Psoas muscle (tissue), 8 donors: ENCODE measurements around the gene RIMBP2. TPM values are rescaled to one million over a fixed set of nuclear protein-coding genes. Genes with fewer than 3 reads are reported as not detected.

Experiments used
- ATAC-seq, 4 donors: fragments of 200-7000 bp; cut with Tn5 transposase; one replicate each; pipeline ENCODE4 v1.9.1; 2020; ENCODE audit warnings: moderate library complexity in 3 of 4, mild to moderate bottlenecking in 2 of 4
- DNase-seq, 2 donors: peaks; one replicate each; pipeline ENCODE4 v3.0.0-alpha.2; 2020
- H3K27ac ChIP-seq: fragments of 200-600 bp; one replicate; pipeline ENCODE4 v1.8.0; 2022
- H3K27me3 ChIP-seq, 3 donors: fragments of 200-600 bp in 1 of 3; one replicate each; pipeline versions ENCODE4 v1.6.1 to v1.8.0; 2013 to 2022; ENCODE audit warnings: low read length in 2 of 3, mild to moderate bottlenecking in 2 of 3, moderate library complexity in 1 of 3; ENCODE audit not compliant: insufficient read depth in 3 of 3
- H3K36me3 ChIP-seq, 2 donors: fragments of 200-600 bp in 1 of 2; one replicate each; pipeline versions ENCODE4 v1.6.1 to v1.8.0; 2013 to 2022; ENCODE audit warnings: low read depth in 1 of 2, mild to moderate bottlenecking in 1 of 2, moderate library complexity in 1 of 2; ENCODE audit not compliant: insufficient read depth in 1 of 2
- H3K4me1 ChIP-seq: fragments of 200-600 bp; one replicate; pipeline ENCODE4 v1.8.0; 2022
- H3K4me3 ChIP-seq: fragments of 200-600 bp; one replicate; pipeline ENCODE4 v1.8.0; 2022; ENCODE audit warnings: mild to moderate bottlenecking
- H3K9me3 ChIP-seq: fragments of 200-600 bp; one replicate; pipeline ENCODE4 v1.8.0; 2022
- CTCF ChIP-seq: fragments of 200-600 bp; IDR thresholded peaks from one replicate; pipeline ENCODE4 v1.8.0; 2022; ENCODE audit warnings: antibody characterized with exemption
- WGBS, 3 donors: extraction: QIAGEN DNeasy Blood & Tissue Kit; methylation state at CpG; one replicate each; pipeline versions ENCODE4 v1.1.6 to v1.1.7; 2013; 5-methylcytosine and 5-hydroxymethylcytosine counted together
- intact Hi-C, 2 donors: fragments of 100-400 bp; cut with DNase I; formaldehyde crosslinking; loops; one replicate each; pipeline versions ENCODE4 v1.11.0 to v1.14.2; 2022
- polyA plus RNA-seq, 3 donors: library from polyadenylated mRNA; stranded (reverse); fragments of 200-250 nt; gene quantifications; one replicate each; pipeline ENCODE4 v1.2.3, GENCODE V29; 2013
- total RNA-seq, 4 donors: library from RNA; stranded (reverse); fragmentation: NEBNext Ultra II Directional in 2 of 4; extraction: Animal tissue kit (Norgen Biotek cat#: 25700) in 2 of 4; gene quantifications; one replicate each; pipeline versions ENCODE4 v1.2.1 to v1.2.4, GENCODE V29; 2021 to 2023
- donor health status: healthy with polysubstance abuse.
- donor health status: DM: no; HTN: no; CAD: no; lungs with moderate emphysema.
- donor health status: Bipolar disorder and iron deficiency.
- donor health status: healthy.
- donor health status: DM: yes; HTN: yes; CAD: no.
- donor health status: DM: no; HTN: no; CAD: no.
- donor health status: DM: no; HTN: no; CAD: no.
- donor health status: DM: yes; HTN: yes; CAD: no.

Gene RIMBP2
- total and polyA plus RNA-seq, 7 donors: 0.05 to 1.2 (median 0.21) TPM

DNA sequence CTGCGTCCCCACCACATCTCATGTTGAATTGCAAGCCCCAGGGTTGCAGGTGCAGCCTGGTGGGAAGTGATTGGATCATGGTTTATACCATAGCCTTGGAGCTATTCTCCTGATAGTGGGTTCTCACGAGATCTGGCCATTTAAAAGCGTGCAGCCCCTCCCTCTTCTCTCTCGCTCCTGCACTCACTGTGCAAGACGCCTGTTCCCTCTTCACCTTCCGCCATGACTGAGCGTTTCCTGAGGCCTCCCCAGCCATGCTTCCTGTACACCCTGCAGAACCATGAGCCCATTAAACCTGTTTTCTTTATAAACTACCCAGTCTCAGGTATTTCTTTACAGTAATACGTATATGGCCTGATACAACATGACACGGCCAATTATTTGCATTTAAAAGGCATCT lies 146.6 kb downstream of the RIMBP2 start:
- Histone ChIP-seq H3K4me3 (no peak overlapping the region), H3K4me1 (no peaks in the 10 kb centered on the region), H3K9me3 (peaks cover 4% of the 10 kb centered on the region), H3K27ac (no peak overlapping the region), H3K36me3 (no peaks in the 10 kb centered on the region), H3K27me3 (no peaks in the 10 kb centered on the region)
- no peak for ATAC-seq
- DNase-seq: no peak
- TF ChIP-seq CTCF: no peak
- intact Hi-C loops: no loop called here
- 60 to 72% (median 65%) methylated on average over 9 of the region's 9 CpGs for WGBS, 3 donors

DNA sequence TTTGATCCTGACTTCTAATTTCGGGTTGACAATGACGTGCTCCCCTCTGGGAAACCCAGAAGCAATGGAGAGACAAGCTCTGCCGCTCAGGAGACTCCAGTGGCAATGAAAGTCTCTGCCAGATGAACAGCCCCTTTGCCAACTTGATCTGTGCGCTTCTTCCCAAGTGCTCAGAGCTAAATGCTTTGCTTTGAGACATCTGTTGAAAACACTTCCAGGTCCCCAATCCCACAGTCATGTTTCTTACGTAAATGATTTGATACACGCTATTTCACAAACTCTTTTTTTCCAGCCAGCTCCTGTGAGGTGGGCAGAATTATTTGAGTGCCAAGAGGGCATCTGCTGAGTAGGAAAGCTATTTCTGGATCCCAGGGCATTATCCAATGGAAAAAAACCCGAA lies 147.6 kb downstream of the RIMBP2 start:
- DNase-seq (no peak), ATAC-seq (no peak)
- no peaks in the 10 kb centered on the region for H3K4me1 ChIP-seq
- no peak overlapping the region for H3K4me3 ChIP-seq
- H3K27me3 ChIP-seq: no peaks in the 10 kb centered on the region
- H3K27ac ChIP-seq: no peak overlapping the region
- intact Hi-C loops: no loop called here
- H3K9me3 ChIP-seq: peaks cover 4% of the 10 kb centered on the region
- no peaks in the 10 kb centered on the region for H3K36me3 ChIP-seq
- no peak for TF ChIP-seq CTCF
- 24 to 54% (median 33%) methylated on average over 7 of the region's 7 CpGs for WGBS, 3 donors

- intact Hi-C loops: no loop called here
- no peaks in the 10 kb centered on the region for H3K4me1 ChIP-seq
- no peaks in the 10 kb centered on the region for H3K36me3 ChIP-seq
- no peak for TF ChIP-seq CTCF
- H3K27me3 ChIP-seq: no peaks in the 10 kb centered on the region
- DNase-seq (no peak), ATAC-seq (no peak)
- 36 to 57% (median 38%) methylated on average over 2 of the region's 2 CpGs for WGBS, 3 donors
- H3K27ac ChIP-seq: no peak overlapping the region
- H3K9me3 ChIP-seq: peaks cover 4% of the 10 kb centered on the region
- H3K4me3 ChIP-seq: no peak overlapping the region
Measured at GRCh38 chr12:130568041-130568440, 148.1 kb downstream of the RIMBP2 start.

DNA sequence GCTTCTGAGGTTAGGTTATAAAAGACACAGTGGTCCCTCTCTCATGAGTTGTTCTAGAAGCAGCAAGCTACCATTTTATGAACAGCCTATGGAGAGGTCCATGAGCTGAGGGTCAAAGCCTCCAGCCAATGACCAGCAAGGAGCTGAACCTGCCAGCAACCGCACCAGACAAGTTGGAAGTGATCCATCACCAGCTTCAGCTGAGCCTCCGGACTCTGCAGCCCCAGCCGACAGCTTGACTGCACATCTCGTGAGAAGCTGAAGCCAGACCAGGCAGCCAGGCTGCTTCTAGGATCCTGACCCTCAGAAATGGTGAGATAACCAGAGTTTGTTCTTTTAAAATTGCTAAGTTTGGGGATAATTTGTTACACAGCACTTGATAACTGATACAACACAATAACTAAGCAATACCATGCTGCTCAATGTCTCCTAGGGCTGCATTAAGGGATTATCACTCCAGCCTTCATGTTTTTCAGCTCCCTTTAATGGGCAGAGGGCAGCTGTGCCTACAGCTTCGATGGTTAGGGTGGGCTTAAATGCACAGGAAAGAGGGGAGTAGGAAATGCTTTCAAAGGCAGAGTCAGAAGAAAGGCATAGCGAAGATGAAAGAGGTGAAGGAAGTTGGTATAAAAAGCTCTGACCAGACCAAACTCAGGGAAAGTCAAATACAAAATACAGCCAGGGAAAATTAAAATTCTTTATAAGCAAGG lies 149.5 kb downstream of the RIMBP2 start:
- H3K27me3 ChIP-seq: no peaks in the 10 kb centered on the region
- H3K27ac ChIP-seq: no peak overlapping the region
- H3K4me1 ChIP-seq: no peaks in the 10 kb centered on the region
- H3K36me3 ChIP-seq: no peaks in the 10 kb centered on the region
- whole genome bisulfite sequencing, 3 donors: 68 to 73% (median 72%) methylated on average over 6 of the region's 6 CpGs
- no peak overlapping the region for H3K4me3 ChIP-seq
- DNase-seq (no peak), ATAC-seq (no peak)
- intact Hi-C loops: no loop called here
- no peak for TF ChIP-seq CTCF
- peaks cover 4% of the 10 kb centered on the region for H3K9me3 ChIP-seq

GRCh38 chr12:130565189-130565588 lies 150.9 kb downstream of the RIMBP2 start:
- H3K27ac ChIP-seq: no peak overlapping the region
- H3K4me3 ChIP-seq: no peak overlapping the region
- WGBS, 3 donors: 88 to 98% (median 96%) methylated on average over 1 of the region's 1 CpG
- DNase-seq (no peak), ATAC-seq (no peak)
- intact Hi-C loops: no loop called here
- H3K9me3 ChIP-seq: peaks cover 4% of the 10 kb centered on the region
- H3K36me3 ChIP-seq: no peaks in the 10 kb centered on the region
- no peaks in the 10 kb centered on the region for H3K4me1 ChIP-seq
- H3K27me3 ChIP-seq: no peaks in the 10 kb centered on the region
- no peak for TF ChIP-seq CTCF
